ENCODE results near the gene TRIM56.
"Not testable (repeated sequence)": the region's sequence is repeated elsewhere in the genome, so short reads cannot be mapped to it uniquely, and the experiment has no call there.

TRIM56 gene

DNA sequence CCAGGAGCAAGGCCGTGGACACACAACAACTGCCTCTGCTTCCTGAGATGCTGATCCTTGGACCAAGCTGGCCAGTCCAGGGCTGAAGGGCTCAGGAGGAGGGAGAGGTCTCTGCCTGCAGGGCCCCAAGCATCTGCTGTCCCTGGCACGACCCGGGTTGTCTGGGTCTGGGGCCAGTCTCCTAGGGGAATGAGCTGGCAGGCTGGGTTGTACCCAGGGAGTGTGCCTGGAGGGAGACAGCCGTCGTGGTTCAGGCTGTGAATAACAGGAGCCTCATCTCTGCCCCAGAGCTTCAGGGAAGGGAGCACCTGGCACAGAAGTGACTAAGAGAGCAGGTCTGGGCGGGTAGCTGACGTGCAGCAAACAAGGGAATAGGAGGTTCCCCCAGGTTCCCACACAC, 23.7 kb downstream of the TRIM56 start:
- DNase-seq (ENCODE audit: low read depth) = peak; percentile 74
- no peak overlapping the region for H3K4me3 ChIP-seq (ENCODE audit: low read length)
- TF ChIP-seq, protein P1, sequence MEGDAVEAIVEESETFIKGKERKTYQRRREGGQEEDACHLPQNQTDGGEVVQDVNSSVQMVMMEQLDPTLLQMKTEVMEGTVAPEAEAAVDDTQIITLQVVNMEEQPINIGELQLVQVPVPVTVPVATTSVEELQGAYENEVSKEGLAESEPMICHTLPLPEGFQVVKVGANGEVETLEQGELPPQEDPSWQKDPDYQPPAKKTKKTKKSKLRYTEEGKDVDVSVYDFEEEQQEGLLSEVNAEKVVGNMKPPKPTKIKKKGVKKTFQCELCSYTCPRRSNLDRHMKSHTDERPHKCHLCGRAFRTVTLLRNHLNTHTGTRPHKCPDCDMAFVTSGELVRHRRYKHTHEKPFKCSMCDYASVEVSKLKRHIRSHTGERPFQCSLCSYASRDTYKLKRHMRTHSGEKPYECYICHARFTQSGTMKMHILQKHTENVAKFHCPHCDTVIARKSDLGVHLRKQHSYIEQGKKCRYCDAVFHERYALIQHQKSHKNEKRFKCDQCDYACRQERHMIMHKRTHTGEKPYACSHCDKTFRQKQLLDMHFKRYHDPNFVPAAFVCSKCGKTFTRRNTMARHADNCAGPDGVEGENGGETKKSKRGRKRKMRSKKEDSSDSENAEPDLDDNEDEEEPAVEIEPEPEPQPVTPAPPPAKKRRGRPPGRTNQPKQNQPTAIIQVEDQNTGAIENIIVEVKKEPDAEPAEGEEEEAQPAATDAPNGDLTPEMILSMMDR (conservative IDR thresholded peaks at IDR 0.05; ENCODE audit: low read depth, low read length) = no peak

DNA sequence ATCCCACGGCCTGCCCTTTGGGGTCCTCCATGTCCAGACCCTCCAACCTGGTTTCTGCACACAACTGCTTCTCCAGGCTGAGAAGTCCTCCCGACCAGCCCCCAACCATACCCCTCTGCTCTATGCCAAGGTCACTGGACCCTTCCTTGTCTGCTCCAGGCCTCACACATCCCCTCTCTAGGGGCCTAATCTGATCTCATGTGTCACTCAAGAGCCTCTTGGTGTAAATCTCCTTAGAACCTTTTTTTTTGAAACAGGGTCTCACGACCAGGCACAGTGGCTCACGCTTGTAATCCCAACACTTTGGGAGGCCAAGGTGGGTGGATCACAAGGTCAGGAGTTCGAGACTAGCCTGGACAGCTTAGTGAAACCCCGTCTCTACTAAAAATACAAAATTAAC, 24.1 kb downstream of the TRIM56 start:
- TF ChIP-seq, protein P1 (conservative IDR thresholded peaks at IDR 0.05; ENCODE audit: low read depth, low read length) = no peak
- DNase-seq (ENCODE audit: low read depth) = no peak
- no peak overlapping the region for H3K4me3 ChIP-seq (ENCODE audit: low read length)

DNA sequence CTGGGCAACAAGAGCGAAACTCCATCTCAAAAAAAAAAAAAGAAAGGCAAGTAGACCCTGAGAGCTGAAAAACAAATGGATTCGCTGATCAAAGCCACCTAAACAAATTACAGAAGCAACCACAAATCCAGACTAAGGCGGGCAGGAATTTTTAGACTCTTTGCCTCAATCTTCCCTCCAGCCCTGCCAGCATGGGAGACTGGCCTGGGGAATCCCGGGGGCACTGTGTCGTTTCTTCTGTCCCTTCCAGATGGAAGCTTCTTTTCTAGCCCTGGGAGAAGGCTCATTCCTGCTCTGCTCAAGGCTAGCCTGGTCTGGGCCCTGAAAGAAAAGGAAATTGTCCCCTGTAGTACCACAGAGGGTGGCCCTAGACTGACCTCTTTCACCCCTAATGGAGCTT, 26.0 kb downstream of the TRIM56 start:
- H3K4me3 ChIP-seq (ENCODE audit: low read length) = no peak overlapping the region
- TF ChIP-seq, protein P1 (conservative IDR thresholded peaks at IDR 0.05; ENCODE audit: low read depth, low read length) = no peak
- no peak for DNase-seq (ENCODE audit: low read depth)

DNA sequence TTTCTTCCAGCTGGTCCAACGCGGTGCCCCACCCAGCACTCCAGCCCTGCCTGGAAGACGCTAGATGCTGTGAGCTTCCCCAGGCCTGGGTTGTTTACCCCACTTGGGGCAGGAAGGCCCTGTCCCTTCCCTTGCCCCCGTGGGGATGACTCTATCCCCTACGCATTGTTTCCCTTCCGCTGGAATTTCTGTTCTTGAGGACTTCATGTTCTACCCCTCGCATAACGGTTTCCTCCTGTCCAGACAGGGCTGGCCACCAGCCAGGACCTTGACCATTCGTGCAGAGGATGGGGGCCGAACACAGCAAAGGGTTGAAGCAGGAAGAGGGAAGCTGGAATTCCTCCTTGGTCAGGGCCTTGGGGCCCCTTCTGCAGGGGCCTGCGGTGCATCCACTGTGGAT, 27.0 kb downstream of the TRIM56 start:
- TF ChIP-seq, protein P1 (conservative IDR thresholded peaks at IDR 0.05; ENCODE audit: low read depth, low read length) = no peak
- H3K4me3 ChIP-seq (ENCODE audit: low read length) = no peak overlapping the region
- DNase-seq (ENCODE audit: low read depth) = no peak

DNA sequence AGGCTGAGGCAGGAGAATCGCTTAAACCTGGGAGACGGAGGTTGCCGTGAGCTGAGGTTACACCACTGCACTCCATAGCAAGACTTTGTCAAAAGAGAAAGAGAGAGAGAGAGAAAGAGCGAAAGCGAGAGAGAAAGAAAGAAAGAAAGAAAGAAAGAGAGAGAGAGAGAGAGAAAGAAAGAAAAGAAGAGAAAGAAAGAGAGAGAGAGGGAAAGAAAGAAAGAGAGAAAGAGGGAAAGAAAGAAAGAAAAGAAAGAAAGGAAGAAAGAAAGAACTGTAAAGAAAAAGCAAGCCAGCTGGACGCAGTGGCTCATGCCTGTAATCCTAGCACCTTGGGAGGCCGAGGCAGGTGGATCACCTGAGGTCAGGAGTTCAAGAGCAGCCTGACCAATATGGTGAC, 27.9 kb downstream of the TRIM56 start:
- not testable (repeated sequence) for DNase-seq (ENCODE audit: low read depth); H3K4me3 ChIP-seq (ENCODE audit: low read length)

DNA sequence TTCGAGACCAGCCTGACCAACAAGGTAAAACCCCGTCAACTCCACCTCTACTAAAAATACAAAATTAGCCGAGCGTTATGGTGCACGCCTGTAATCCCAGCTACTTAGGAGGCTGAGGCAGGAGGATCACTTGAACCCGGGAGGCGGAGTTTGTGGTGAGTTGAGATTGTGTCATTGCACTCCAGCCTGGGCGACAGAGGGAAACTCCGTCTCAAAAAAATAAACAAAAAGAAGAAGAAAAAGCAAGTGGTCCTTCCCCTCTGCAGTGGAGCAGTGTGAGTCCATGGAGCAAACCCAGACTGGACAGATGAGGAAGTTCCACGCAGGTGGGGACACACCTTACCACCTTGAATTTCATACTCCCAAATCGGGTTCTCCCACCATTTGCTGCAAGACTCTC, 28.6 kb downstream of the TRIM56 start:
- DNase-seq (ENCODE audit: low read depth) = no peak
- no peak overlapping the region for H3K4me3 ChIP-seq (ENCODE audit: low read length)
- TF ChIP-seq, protein P1 (conservative IDR thresholded peaks at IDR 0.05; ENCODE audit: low read depth, low read length) = no peak

DNA sequence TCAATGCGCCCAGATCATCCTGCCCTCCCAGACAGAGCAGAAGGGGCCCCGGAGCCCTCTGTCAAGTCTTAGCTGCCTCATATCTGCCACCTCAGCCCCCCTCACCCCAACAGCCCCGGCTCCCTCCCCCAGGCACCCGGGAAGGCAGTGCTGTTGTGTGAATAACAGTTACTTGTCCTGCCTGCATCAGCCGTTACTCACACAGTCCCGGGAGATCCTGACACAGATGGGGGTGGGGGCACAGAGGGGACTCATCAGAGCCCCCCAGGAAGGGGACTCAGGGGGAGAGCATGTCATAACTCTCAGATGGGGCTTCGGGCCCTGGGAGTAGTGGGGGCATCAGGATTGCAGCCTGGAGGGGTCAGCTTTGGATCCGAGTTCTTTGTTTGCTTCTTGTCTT, 29.2 kb downstream of the TRIM56 start:
- H3K4me3 ChIP-seq (ENCODE audit: low read length) = no peak overlapping the region
- no peak for DNase-seq (ENCODE audit: low read depth)

More for the DNA sequence above, 29.2 kb downstream of the TRIM56 start:
- TF ChIP-seq, protein P1 (conservative IDR thresholded peaks at IDR 0.05; ENCODE audit: low read depth, low read length) = no peak
